Mesendoderm (in vitro differentiated cells): ENCODE results near the gene TMEM272.

Experiments used
- DNase-seq: peaks from one replicate; pipeline ENCODE4 v3.0.0; 2013
- H2AK5ac ChIP-seq: 2 replicates; pipeline ENCODE4 v1.6.1; 2013; ENCODE audit warnings: low read length, inconsistent platforms
- H2BK120ac ChIP-seq: 2 replicates; pipeline ENCODE4 v1.6.1; 2013; ENCODE audit warnings: low read depth, mild to moderate bottlenecking, low read length, moderate library complexity, mixed read lengths
- H2BK15ac ChIP-seq: replicated peaks from 2 replicates; pipeline ENCODE4 v1.6.1; 2013; ENCODE audit warnings: low read depth, mild to moderate bottlenecking, moderate library complexity
- H2BK5ac ChIP-seq: 2 replicates; pipeline ENCODE4 v1.6.1; 2013; ENCODE audit warnings: low read length, inconsistent platforms
- H3K18ac ChIP-seq: 2 replicates; pipeline ENCODE4 v1.6.1; 2013; ENCODE audit warnings: mild to moderate bottlenecking, low read length, mixed read lengths
- H3K23ac ChIP-seq: one replicate; pipeline ENCODE4 v1.6.1; 2013; ENCODE audit warnings: low read length
- H3K27ac ChIP-seq: 2 replicates; pipeline ENCODE4 v1.5.1; 2013; ENCODE audit warnings: low read depth, mild to moderate bottlenecking, inconsistent platforms, low read length, moderate library complexity
- H3K27me3 ChIP-seq: 2 replicates; pipeline ENCODE4 v1.6.1; 2013; ENCODE audit warnings: low read length, control low read depth, mild to moderate bottlenecking, inconsistent platforms; ENCODE audit not compliant: insufficient read depth, poor library complexity
- H3K36me3 ChIP-seq: 2 replicates; pipeline ENCODE4 v1.6.1; 2013; ENCODE audit warnings: low read length, inconsistent platforms; ENCODE audit not compliant: control insufficient read depth, insufficient read depth
- H3K4ac ChIP-seq: one replicate; pipeline ENCODE4 v1.6.1; 2013; ENCODE audit warnings: low read depth, mild to moderate bottlenecking, low read length, moderate library complexity
- H3K4me1 ChIP-seq: 2 replicates; pipeline ENCODE4 v1.6.1; 2013; ENCODE audit warnings: low read depth, low read length, inconsistent platforms; ENCODE audit not compliant: control insufficient read depth
- H3K4me2 ChIP-seq: 2 replicates; pipeline ENCODE4 v1.6.1; 2013; ENCODE audit warnings: low read length
- H3K4me3 ChIP-seq: 2 replicates; pipeline ENCODE4 v1.5.1; 2013; ENCODE audit warnings: mild to moderate bottlenecking, low read length
- H3K56ac ChIP-seq: one replicate; pipeline ENCODE4 v1.6.1; 2013; ENCODE audit warnings: low read length
- H3K79me1 ChIP-seq: 2 replicates; pipeline ENCODE4 v1.6.1; 2013; ENCODE audit warnings: low read length, inconsistent platforms
- H3K79me2 ChIP-seq: 2 replicates; pipeline ENCODE4 v1.6.1; 2013; ENCODE audit warnings: mild to moderate bottlenecking, low read length; ENCODE audit not compliant: control insufficient read depth, insufficient read depth
- H3K9ac ChIP-seq: 2 replicates; pipeline ENCODE4 v1.6.1; 2013; ENCODE audit warnings: low read length, inconsistent platforms
- H4K5ac ChIP-seq: one replicate; pipeline ENCODE4 v1.6.1; 2013; ENCODE audit warnings: low read length
- H4K8ac ChIP-seq: one replicate; pipeline ENCODE4 v1.6.1; 2013; ENCODE audit warnings: low read depth, mild to moderate bottlenecking, control low read depth, low read length, moderate library complexity
- WGBS: extraction: QIAGEN DNeasy Blood & Tissue Kit; methylation state at CpG from one replicate; pipeline ENCODE4 v1.1.7; 2013; ENCODE audit warnings: low lambda C conversion rate, missing lambda C conversion rate; ENCODE audit not compliant: insufficient coverage; ENCODE audit errors: extremely low coverage; 5-methylcytosine and 5-hydroxymethylcytosine counted together

TMEM272 gene

DNA sequence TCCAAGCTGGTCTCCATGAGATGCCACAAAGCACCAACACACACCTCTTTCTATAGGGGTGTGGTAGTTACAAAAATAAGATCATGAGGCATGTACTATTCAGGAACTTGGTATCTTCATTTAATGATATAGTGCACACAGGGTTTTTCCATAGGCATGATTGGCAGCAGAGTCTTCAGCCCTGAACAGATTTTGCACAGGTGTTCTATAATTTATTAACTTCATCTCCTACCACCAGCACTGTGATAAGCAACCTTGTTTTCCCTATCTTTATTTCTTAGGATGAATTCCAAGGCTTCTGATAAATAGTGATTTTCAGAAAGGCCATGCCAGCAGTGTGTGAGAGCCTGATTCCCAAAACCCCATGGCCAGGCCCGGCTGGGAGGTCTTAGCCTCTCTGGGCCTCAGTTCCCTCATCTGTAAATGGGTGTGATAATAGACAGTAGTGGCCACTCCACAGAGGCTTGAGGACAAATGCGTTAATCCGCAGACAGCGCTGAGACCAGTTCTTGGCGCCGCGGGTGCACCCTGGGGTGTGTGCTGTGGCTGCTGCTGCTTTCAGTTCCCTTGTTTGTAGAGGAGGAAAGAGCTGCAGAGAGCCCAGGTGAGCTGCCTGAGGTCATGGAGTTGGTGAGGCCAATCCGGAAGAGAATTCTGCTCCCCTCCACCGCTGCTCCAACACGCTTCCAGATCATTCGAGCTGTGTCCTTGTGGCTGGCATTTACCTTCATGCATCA lies 74.1 kb downstream of the TMEM272 start:
- H2BK5ac ChIP-seq = no peak overlapping the region
- H3K79me2 ChIP-seq = no peaks in the 10 kb centered on the region
- H3K23ac ChIP-seq = no peak overlapping the region
- no peaks in the 10 kb centered on the region for H3K36me3 ChIP-seq
- H3K56ac ChIP-seq = no peak overlapping the region
- H3K9ac ChIP-seq = no peak overlapping the region
- no peak overlapping the region for H4K8ac ChIP-seq
- no peaks in the 10 kb centered on the region for H3K27me3 ChIP-seq
- H2BK120ac ChIP-seq = no peak overlapping the region
- H3K79me1 ChIP-seq = no peaks in the 10 kb centered on the region
- H3K4ac ChIP-seq = no peak overlapping the region
- H3K4me2 ChIP-seq = no peak overlapping the region
- H2AK5ac ChIP-seq = no peak overlapping the region
- no peak overlapping the region for H3K18ac ChIP-seq
- no peak overlapping the region for H4K5ac ChIP-seq
- H3K4me3 ChIP-seq = no peak overlapping the region
- H2BK15ac ChIP-seq = no peak overlapping the region
- H3K27ac ChIP-seq = no peak overlapping the region
- WGBS = no CpG with 5 or more reads among the region's 11 CpGs
- DNase-seq = no peak
- no peaks in the 10 kb centered on the region for H3K4me1 ChIP-seq

GRCh38 chr13:51770160-51770559 lies 74.8 kb downstream of the TMEM272 start:
- Histone ChIP-seq H4K8ac (no peak overlapping the region), H3K56ac (no peak overlapping the region), H3K36me3 (no peaks in the 10 kb centered on the region), H3K18ac (no peak overlapping the region), H3K23ac (no peak overlapping the region), H3K79me1 (no peaks in the 10 kb centered on the region), H3K27me3 (no peaks in the 10 kb centered on the region), H2BK15ac (no peak overlapping the region), H3K4me1 (no peaks in the 10 kb centered on the region), H3K4me3 (no peak overlapping the region), H3K4ac (no peak overlapping the region), H3K4me2 (no peak overlapping the region), H3K79me2 (no peaks in the 10 kb centered on the region), H2BK5ac (no peak overlapping the region), H2AK5ac (no peak overlapping the region), H3K27ac (no peak overlapping the region), H4K5ac (no peak overlapping the region), H2BK120ac (no peak overlapping the region), H3K9ac (no peak overlapping the region)
- DNase-seq = no peak
- no CpG with 5 or more reads among the region's 6 CpGs for WGBS

- Histone ChIP-seq H3K4ac (no peak overlapping the region), H3K27me3 (no peaks in the 10 kb centered on the region), H3K79me2 (no peaks in the 10 kb centered on the region), H2BK15ac (no peak overlapping the region), H3K79me1 (no peaks in the 10 kb centered on the region), H3K4me1 (no peaks in the 10 kb centered on the region), H3K18ac (no peak overlapping the region), H2BK5ac (no peak overlapping the region), H3K36me3 (no peaks in the 10 kb centered on the region), H3K4me3 (no peak overlapping the region), H3K56ac (no peak overlapping the region), H4K5ac (no peak overlapping the region), H3K27ac (no peak overlapping the region), H2AK5ac (no peak overlapping the region), H2BK120ac (no peak overlapping the region), H3K9ac (no peak overlapping the region), H3K4me2 (no peak overlapping the region), H3K23ac (no peak overlapping the region), H4K8ac (no peak overlapping the region)
- WGBS = no CpG with 5 or more reads among the region's 11 CpGs
- DNase-seq = no peak
Observed at GRCh38 chr13:51769455-51770127, 75.4 kb downstream of the TMEM272 start.

DNA sequence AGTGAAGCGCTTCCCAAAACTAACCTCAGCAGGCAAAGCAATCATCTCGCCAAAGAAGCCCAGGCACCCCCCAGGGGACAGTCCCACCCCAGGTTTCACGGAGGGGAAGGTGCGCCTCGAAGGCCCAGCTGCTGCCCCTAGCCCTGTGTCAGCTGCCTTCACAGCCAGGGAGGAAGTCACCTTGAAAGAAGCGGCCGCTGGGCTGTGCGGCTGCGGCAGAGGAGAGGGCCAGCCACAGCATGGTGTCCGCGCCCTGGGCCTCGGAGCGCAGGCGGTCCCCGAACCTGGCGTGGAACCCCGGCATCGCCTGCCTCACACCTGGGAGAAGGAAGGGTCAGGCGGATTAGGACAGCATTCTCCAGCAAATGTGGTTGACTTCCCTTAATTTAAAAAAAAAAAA lies 76.0 kb downstream of the TMEM272 start:
- Histone ChIP-seq H3K23ac (no peak overlapping the region), H2BK5ac (no peak overlapping the region), H3K79me1 (no peaks in the 10 kb centered on the region), H3K4ac (no peak overlapping the region), H2BK120ac (no peak overlapping the region), H3K36me3 (no peaks in the 10 kb centered on the region), H2BK15ac (no peak overlapping the region), H3K4me2 (no peak overlapping the region), H4K5ac (no peak overlapping the region), H3K4me3 (no peak overlapping the region), H3K4me1 (no peaks in the 10 kb centered on the region), H3K27ac (no peak overlapping the region), H3K79me2 (no peaks in the 10 kb centered on the region), H3K27me3 (no peaks in the 10 kb centered on the region), H3K56ac (no peak overlapping the region), H4K8ac (no peak overlapping the region), H3K18ac (no peak overlapping the region), H2AK5ac (no peak overlapping the region), H3K9ac (no peak overlapping the region)
- WGBS = no CpG with 5 or more reads among the region's 19 CpGs
- DNase-seq = no peak

- Histone ChIP-seq H3K23ac (no peak overlapping the region), H2BK120ac (no peak overlapping the region), H4K8ac (no peak overlapping the region), H3K4me3 (no peak overlapping the region), H3K4me2 (no peak overlapping the region), H2BK15ac (no peak overlapping the region), H3K79me1 (no peaks in the 10 kb centered on the region), H2AK5ac (no peak overlapping the region), H3K4ac (no peak overlapping the region), H3K79me2 (no peaks in the 10 kb centered on the region), H2BK5ac (no peak overlapping the region), H3K56ac (no peak overlapping the region), H3K27me3 (no peaks in the 10 kb centered on the region), H3K4me1 (no peaks in the 10 kb centered on the region), H3K18ac (no peak overlapping the region), H4K5ac (no peak overlapping the region), H3K36me3 (no peaks in the 10 kb centered on the region), H3K9ac (no peak overlapping the region), H3K27ac (no peak overlapping the region)
- no CpG with 5 or more reads among the region's 15 CpGs for WGBS
- peak; percentile 75 for DNase-seq
Observed at GRCh38 chr13:51768378-51768921, 76.5 kb downstream of the TMEM272 start.
